ENCODE measurements around the gene RAB3B.

GRCh38 chr1:51968632-51969031 is 21.9 kb downstream of the RAB3B start:
- no peak for TF ChIP-seq EZH2 (IDR thresholded peaks at IDR 0.05)
- no peak for TF ChIP-seq POLR2AphosphoS5 (IDR thresholded peaks at IDR 0.05; ENCODE audit: borderline replicate concordance, low read depth, low read length)

Data from SK-N-MC (cell line).